GM18498 (cell line): ENCODE results near the gene ADK.
"Not testable (repeated sequence)": the region's sequence is repeated elsewhere in the genome, so short reads cannot be mapped to it uniquely, and the experiment has no call there.

ENCODE experiments used
- ATAC-seq: cut with Tn5 transposase; IDR thresholded peaks from one replicate; pipeline ENCODE4 v1.9.1; 2021; ENCODE audit warnings: mild to moderate bottlenecking, moderate library complexity; ENCODE audit not compliant: unreplicated experiment

Gene ADK

DNA sequence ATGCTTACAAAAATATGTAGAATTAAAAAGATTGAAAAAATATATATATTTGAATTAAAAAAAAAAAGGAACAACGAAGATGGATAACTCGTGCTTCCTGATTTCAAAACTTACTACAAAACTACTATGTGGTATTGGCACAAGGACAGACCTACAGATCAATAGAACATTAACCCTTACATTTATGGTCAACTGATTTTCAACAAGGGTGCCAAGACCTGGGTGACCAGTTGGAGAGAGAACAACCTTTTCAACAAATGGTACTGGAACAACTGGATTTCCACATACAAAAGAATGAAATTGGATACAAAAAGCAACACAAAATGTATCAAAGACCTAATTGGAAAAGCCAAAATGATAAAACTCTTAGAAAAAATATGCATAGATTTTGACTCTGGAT is 10.5 kb upstream of the ADK start:
- no peak for ATAC-seq

DNA sequence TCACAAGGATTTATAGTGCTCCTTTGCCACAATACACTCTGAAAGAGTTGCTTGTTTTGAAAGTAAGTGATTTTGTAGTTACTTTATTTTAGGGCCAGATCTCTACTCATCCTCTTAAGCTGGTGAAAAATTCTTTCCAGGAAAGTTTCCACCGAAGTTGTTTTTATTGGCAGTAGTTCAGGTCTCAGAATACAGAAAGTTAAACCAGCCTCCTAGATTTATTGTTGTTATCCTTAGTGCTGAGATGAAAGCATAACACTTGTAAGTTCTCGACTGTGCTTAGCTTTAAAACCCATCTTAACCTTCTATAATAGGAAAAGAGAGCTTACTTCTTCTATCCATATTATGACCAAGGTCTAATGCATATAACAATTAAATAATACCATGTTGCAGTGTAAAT is 5.9 kb upstream of the ADK start:
- no peak for ATAC-seq

DNA sequence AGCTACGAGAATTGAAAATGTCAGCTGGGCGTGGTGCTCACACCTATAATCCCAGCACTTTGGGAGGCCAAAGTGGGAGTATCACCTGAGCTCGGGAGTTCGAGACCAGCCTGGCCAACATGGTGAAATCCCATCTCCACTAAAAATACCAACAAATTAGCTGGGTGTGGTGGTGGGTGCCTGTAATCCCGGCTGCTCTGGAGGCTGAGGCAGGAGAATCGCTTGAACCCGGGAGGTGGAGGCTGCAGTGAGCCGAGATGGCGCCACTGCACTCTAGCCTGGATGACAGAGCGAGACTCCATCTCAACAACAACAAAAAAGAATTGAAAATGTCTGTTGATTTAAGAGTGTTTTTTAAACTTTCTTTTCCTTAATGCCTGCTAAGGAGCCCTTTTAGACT is 4.0 kb upstream of the ADK start:
- ATAC-seq, result not testable (repeated sequence)

DNA sequence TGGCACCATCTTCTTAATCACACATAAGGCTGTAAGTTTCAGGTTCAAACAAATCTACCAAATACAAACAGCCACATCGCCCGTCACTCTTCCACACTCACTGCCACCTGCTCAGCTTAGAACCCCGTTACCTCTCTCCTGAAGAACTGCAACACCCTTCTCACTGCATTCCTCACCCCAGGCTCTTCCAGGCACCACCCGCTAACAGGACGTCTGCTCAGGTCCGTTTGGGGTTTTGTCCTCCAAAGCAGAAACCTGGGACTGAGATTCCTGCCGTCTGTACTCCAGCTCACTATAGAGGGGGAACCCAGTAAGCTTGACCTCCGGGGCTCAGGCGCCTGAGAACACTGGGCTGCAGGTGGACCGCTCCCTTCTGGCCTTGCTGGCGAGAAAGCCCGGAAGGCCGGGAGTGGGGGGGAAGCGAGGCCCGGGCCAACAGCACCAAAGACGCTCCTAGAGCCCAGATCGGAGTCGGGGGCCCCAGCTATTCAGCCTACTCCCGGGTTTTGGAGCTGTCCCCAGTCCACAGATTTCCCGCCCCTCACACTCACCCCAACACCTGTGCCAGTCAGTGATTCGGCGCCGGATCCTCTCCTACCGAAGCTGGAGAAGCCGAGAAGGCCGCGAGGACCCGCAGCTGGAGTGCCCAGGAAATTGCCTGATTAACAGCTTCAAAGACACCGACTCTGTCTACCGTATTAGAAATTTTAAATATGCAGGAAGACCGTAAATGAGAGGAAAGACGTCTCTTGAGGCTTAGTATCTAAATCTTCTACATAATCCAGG is 624 bp upstream of the ADK start, which contains the start of gene AP3M1:
Gene AP3M1, minus strand, starts transcription at position 625 of the 786 bp plus-strand sequence. CDS start 12,449 bp downstream, outside the sequence.
- ATAC-seq, result peak; percentile 49

DNA sequence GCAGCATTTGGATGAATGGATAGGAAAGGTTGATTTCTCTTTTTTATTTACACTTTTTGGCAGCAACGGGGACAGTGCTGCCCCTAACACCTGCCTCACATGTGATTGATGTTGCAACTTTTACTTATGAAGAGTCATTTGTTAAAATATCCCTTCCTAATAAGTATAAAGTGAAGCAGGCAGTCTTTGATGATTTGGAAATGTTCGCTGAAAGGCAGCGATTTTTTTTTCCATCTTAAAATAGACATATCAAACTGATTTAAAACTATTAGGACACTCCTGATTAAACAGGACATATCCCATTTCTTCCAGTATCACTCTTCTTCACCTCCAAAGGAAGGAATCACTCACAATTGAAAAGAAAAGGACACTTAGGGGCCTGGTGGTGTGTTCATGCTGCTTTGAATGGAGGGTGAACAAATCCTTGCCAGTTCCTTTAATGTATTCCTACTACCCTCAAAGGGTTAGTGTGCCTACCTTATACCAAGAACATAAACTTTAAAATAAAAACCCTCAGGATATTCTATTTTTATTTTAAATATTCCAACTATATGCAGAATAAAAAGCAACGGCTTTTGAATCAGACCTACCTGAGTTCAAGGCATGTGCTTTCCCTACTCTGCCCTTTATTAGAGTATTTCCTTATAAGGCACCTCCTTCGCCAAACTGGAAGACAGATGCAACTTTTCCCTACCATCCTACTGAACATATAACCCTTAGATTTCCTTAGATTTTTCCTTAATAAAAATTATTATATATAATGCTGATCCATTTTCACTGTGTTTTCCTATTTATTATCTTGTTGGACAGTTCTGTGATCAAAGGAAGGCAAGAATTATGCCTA is 1.1 kb downstream of the ADK start:
- no peak for ATAC-seq

DNA sequence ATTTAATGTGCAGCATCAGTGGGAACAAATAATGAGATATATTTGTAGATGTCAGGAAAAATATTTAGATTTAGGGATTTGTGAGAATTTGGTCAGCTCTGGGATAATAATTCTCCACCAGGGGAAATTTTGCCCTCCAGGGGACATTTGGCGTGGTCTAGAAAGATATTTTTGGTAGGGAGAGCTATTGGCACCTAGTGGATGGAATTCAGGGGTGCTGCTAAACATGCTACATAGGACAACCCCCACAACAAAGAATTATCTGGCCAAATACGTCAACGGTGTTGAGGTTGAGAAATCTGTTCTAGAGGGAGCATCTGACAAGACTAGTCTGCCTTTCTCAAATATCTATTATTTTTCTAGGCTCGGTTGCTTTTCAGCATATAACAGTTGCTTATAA is 2.1 kb downstream of the ADK start:
- ATAC-seq, result no peak

DNA sequence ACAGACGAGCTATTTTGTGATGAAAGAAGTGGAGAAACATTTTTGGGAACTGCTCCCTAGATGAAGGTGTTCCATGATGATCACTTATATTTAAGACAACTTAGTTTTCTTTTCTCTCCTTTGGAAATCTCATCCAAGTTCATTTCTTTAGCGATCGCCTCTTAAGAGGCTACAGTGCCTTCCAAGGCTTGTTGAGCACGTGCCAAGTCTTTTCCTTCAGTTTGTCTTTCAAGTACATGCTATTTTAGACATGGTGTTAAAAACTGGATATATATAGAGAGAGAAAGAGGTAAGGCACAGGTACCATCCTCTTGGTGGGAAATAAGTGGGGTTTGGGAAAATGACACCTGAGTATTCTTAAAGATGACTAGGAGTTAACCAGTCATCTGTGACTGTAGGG is 2.7 kb downstream of the ADK start:
- ATAC-seq, result no peak

DNA sequence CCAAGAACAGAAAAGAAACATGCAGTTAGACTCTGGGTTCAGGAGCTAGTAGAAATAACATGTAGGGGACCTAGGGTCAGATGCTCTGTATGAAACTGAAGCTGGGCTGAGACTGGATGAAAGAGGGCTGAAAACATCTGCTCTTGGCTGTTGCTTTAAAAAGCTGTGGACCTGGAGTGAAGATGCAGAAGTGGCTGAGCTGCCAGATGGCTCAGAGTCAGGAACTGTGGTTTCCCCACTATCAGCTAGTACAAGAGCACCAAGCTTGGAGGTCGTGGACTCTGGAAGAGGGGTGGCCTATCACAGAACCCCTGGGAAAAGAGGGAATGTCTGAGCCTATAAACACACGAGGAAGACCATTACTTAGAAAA is 5.9 kb downstream of the ADK start:
- ATAC-seq, result peak; percentile 75

DNA sequence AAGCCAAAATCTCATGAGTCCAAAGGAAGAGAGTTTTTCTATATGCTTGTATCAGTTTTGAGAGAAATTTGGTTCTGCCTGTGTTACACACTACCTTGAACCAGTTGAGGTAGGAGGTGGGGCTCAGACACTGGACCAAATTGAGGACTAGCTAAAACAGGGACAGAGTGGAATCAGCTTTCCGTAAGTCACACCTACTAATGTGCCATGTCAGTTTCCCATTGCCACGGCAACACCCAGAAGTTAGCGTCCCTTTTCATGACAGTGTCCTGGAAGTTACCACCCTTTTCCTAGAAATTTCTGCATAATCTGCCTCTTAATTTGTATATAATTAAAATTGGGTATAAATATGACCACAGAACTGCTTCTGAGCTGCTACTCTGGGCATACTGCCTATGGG is 9.0 kb downstream of the ADK start:
- ATAC-seq, result no peak

DNA sequence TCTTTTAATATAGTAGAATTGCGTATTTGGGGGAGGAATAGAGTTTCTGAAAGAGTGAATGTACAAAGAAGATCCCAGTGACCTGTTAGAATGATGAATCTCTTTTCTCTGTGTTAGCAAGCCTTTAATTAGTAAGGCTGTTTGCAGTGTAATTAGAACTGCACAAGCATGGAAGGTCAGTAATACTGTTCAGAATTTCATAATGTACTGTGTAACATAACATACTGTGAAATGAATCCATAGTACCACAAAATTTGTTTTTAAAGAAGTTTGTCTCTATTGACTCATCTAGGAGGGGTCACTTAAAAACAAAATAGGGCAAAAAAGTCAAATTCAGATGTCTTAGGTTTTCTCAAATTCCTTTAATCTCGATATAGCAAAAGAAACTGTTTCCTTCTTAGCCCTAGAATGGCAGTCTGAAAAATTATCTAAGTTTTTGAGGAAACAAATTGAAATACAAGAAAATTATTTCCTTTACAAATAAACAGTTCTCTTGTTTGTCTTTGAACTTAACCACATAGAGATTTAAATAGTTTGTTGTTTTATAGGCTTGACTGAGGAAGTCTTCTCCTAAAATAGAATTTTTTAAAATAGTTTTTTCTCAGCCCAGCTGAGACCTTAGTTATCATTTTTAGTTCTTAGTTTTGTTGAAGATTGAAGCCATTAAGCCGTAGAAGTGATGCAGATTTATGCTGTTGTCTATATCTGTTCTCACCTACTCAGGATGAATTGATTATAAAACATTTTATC is 12.5 kb downstream of the ADK start:
- no peak for ATAC-seq

DNA sequence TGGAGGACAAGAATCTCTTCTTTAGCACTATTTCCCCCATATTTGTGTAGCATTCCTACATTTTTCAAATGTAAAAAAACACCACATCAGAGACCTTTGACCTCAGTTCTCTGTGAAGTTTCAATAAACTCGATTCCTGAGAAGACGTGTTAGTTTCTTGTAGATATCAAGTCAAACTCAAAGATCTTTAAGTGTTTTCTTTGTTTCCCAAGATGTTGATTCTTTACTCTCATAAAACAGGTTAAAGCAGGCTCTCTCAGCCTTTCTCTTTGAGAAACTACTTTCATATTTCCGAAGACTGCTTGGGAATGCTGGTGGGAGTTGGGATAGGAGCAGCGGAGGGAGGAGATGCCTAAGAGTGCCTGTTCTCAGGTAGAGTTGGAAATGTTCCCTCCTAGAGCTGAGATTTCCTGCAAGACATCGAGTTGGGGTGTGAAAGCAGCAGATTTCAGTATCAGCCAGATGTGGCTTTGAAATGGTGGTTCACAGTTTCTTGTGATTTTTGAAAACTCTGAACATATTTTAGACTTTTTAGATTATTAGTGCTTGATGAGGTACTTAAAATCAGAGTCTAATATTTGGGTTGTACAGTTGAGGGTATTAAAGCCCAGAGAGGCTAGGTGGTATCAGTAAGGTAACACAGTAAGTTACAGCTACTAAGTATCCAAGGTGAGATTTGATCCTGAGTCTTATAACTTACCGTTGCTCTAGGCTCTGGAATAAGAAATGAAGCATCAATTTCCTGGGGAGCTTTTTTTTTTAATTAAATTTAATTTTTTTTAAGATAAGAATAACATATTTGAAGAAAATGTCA is 13.9 kb downstream of the ADK start:
- no peak for ATAC-seq

DNA sequence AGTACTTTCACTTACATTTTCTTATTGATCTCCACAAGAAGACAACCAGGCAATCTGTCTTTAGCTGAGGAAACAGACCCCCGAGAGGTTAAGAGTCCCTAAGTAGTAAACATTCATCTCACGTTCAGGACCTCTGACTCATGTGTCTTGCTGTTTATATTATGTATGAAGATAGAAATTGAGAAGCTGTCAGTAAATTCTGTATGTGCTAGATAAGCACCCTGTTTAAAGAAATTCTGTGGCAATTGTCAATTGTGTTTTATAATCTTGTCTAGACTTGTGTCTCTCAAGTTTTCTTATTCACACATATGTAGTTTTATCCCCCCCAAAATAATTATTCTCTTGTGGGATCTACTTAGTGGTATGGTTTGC is 14.5 kb downstream of the ADK start:
- no peak for ATAC-seq

DNA sequence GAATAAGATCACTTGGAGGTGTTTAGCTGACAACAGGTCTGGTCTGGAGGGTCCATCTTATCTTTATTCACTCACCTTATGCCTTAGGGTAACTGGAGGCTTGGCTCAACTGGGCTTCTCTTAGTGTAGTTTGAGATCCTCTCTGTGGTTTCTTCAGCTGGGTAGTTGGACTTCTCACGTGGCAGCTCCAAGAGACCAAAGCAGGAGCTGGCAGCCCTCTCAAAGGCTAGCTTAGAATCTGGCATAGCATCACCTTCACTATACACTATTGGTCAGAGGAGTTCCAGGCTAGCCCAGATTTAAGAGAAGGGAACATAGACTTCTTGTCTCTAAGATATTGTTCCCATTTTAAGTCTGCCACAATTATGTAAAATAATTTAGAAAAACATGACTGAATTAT is 16.4 kb downstream of the ADK start:
- no peak for ATAC-seq

DNA sequence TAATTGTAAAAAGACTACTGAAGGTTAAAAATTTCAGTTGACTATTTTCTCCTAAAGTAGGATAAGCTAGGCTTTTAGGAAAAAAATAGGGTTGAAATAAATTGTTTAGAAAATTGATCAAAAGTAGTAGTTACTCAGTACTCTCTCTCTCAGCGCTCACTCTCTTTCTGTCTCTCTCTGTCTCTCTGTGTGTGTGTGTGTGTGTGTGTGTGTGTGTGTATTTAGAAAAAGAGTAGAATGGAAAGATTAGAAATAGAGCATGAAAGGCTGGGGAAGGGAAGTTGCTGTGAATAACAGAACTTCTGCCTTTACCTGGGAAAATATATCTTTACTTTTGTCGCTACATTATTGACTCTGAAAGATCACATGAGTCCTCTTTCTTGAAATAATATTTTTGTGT is 20.6 kb downstream of the ADK start:
- no peak for ATAC-seq

DNA sequence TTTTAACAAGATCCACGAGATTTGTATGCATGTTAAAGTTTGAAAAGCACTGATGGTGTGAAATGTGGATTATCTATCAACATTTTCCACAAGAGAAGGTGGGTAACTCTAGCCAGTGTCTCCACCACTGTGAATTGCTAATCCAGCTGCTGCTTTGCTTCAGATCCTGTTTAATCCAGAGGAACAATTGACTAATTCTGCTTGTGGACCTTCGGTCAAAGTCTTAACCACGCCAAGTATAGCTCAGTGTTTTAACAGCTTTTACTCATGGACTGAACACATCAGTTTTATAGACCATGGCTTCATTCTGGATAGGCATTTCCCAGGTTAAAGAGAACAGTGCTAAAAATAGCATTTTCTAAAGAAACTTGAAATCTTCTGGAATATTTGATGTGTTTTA is 23.5 kb downstream of the ADK start:
- ATAC-seq, result no peak

DNA sequence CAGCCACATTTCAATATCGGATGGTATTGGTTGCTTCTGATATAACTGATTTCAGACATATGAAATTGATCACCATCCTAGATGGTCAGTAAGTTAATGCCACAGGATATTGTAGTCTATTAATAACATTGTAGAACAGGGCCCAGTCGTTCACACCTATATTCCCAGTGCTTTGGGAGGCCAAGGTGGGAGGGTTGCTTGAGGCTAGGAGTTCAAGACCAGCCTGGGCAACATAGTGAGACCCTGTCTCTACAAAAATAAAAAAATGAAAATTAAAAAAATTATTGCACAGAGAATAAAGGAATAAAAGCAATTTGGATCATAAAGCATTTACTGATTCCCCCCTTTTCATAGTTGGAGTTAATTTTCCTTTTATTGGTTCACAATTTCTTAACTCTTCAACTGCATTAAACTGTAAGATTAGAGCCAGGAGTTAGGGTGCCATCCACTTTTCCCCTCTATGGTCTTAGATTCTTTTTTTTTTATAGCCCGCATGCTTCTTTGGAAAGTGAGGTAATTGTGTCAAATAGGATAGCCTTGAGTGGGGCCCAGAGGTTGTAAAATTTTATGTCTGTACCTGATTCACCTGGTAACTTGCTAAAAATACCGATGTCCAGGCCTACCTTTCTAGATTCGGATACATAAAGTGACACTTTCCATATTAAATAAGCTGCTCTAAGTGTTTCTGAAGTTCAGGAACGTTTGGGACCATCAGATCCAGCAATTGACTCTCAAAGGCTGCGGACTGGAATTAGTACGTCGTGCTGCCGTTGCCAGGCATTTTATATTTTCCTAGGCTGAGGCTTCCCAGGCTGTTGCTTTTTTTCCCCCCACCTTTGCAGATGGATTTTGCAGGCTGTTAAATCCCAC is 24.7 kb downstream of the ADK start:
- ATAC-seq, result no peak

DNA sequence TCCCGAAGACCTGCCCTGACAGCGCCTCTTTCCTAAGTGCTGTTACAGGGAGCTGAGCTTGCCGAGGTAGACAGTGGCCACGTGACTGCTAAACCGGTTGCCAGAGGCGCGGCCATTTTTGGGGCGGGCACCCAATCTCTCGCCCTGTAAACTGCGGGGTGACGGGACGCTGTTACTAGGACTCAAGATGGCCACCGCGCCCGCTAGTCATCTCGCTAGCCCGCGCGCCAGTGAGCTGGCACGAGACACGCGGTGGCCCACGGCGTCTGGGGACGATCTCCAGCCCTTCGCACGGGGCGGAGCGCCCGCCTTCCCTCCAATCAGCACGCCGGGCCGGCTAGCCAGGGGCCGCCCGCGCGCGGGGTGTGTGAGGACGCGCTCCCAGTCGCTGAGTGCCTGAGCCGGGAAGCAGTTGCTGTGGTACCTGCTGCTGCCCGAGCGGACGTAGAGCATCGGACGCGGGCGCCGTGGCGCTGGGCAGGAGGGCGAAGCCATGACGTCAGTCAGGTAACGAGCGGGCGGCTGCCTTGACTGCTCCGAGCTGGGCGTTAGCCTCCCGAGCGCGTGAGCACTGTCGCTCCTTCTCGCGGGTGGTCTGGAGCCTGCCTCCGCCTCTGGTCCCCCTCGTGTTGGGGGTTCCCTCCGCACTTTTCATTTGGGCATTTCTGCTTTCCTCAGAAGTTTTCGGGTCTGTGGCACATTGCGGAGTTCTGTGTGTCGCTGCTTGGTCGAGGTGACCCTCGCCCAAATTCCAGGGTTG is 25.5 kb downstream of the ADK start:
- ATAC-seq, result peak; percentile 96

DNA sequence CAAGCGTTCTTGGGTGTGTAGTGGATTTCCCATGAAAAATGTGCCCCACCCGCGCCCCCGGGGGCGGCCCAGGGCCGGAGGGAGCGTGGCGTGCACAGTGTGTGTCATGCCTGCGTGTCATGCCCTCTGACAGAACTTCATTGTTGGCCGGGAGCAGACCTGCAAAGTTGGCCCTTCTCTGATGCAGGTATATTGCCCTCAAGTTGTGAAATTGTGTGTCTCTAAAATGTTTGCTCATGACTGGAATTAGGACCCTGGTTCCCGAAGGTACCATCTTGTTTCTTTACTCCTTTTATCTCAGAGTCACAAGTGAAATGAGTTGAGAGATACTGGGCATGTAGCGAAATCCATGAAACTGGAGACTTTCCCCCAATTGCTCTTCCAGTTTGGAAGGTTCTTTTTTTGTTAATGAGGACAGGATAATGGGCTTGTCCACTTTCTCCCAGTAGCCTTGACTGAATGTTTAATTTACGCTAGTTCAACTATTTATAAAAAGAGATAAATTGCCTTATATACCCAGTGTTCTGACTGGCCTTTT is 26.2 kb downstream of the ADK start:
- peak; percentile 16 for ATAC-seq
